Ascending aorta (tissue), 2 donors: ENCODE data around the gene AQP12B. TPM values are rescaled to one million over a fixed set of nuclear protein-coding genes. Genes with fewer than 3 reads are reported as not detected.
"Not testable (repeated sequence)": the region's sequence is repeated elsewhere in the genome, so short reads cannot be mapped to it uniquely, and the experiment has no call there.

ENCODE experiments used
- DNase-seq, 2 donors: peaks; one replicate each; pipeline ENCODE4 v3.0.0-alpha.2; 2019; ENCODE audit warnings: low spot score in 2 of 2
- H3K27ac ChIP-seq, 2 donors: fragments of 200-600 bp; sonication (generic); one replicate each; pipeline ENCODE4 v1.5.1; 2016 to 2017; ENCODE audit warnings: mild to moderate bottlenecking in 1 of 2
- H3K27me3 ChIP-seq: fragments of 200-600 bp; sonication (generic); one replicate; pipeline ENCODE4 v1.5.1; 2017
- H3K36me3 ChIP-seq, 2 donors: fragments of 200-600 bp; sonication (generic); one replicate each; pipeline ENCODE4 v1.5.1; 2016
- H3K4me1 ChIP-seq, 2 donors: fragments of 200-600 bp; sonication (generic); one replicate each; pipeline ENCODE4 v1.5.1; 2016 to 2017; ENCODE audit warnings: mild to moderate bottlenecking in 1 of 2
- H3K4me3 ChIP-seq, 2 donors: fragments of 200-600 bp; sonication (generic); one replicate each; pipeline ENCODE4 v1.5.1; 2016 to 2017; ENCODE audit warnings: mild to moderate bottlenecking in 1 of 2
- H3K9me3 ChIP-seq, 2 donors: fragments of 200-600 bp; sonication (generic); one replicate each; pipeline ENCODE4 v1.5.1; 2016
- intact Hi-C: fragments of 100-400 bp; cut with DNase I; formaldehyde crosslinking; loops from one replicate; pipeline ENCODE4 v1.15.1; 2023
- total RNA-seq: library from RNA; depleted of rRNA; stranded (reverse); fragments of >200 nt; gene quantifications from one replicate; pipeline ENCODE4 v1.1.0, GENCODE V29; 2016
- TF ChIP-seq, protein P1 (sequence below), 3 experiments: fragments of 200-600 bp in 2 of 3; fragments of 450-650 bp in 1 of 3; sonication (generic) in 2 of 3; IDR thresholded peaks; one replicate each; pipeline ENCODE4 v1.5.1; 2016 to 2019; ENCODE audit warnings: antibody characterized with exemption in 3 of 3, mild to moderate bottlenecking in 1 of 3, moderate library complexity in 1 of 3

AQP12B gene
- total RNA-seq, 1 donor from 2014 or later, result not detected

DNA sequence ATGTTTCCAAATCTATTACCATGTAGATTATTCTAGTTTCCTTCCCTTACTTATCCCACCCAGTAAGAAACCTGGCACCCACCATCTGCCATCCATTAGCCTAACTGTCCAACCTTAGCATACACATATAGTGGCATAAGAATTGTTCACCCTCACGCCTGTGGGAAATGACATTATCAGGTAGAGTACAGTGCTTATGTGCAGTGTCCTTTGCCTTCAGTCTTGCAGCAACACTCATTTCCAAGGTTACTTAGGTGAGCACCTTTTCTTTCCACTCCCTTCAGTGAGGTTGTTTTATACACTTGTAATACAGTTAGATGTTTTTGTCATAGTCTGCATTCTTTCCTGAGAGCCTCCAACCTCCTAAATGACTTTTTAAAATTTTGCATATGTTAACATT, 18.1 kb downstream of the AQP12B start:
- intact Hi-C loops, result no loop called here
- TF ChIP-seq, protein P1, sequence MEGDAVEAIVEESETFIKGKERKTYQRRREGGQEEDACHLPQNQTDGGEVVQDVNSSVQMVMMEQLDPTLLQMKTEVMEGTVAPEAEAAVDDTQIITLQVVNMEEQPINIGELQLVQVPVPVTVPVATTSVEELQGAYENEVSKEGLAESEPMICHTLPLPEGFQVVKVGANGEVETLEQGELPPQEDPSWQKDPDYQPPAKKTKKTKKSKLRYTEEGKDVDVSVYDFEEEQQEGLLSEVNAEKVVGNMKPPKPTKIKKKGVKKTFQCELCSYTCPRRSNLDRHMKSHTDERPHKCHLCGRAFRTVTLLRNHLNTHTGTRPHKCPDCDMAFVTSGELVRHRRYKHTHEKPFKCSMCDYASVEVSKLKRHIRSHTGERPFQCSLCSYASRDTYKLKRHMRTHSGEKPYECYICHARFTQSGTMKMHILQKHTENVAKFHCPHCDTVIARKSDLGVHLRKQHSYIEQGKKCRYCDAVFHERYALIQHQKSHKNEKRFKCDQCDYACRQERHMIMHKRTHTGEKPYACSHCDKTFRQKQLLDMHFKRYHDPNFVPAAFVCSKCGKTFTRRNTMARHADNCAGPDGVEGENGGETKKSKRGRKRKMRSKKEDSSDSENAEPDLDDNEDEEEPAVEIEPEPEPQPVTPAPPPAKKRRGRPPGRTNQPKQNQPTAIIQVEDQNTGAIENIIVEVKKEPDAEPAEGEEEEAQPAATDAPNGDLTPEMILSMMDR (IDR thresholded peaks at IDR 0.05), result no peak
- no peak for DNase-seq
- H3K27ac ChIP-seq, result no peak overlapping the region
- H3K36me3 ChIP-seq, result no peaks in the 10 kb centered on the region
- H3K4me3 ChIP-seq, result no peak overlapping the region
- no peaks in the 10 kb centered on the region for H3K4me1 ChIP-seq
- no peaks in the 10 kb centered on the region for H3K27me3 ChIP-seq
- peaks cover 0 to 5% of the 10 kb centered on the region in 2 donors for H3K9me3 ChIP-seq

DNA sequence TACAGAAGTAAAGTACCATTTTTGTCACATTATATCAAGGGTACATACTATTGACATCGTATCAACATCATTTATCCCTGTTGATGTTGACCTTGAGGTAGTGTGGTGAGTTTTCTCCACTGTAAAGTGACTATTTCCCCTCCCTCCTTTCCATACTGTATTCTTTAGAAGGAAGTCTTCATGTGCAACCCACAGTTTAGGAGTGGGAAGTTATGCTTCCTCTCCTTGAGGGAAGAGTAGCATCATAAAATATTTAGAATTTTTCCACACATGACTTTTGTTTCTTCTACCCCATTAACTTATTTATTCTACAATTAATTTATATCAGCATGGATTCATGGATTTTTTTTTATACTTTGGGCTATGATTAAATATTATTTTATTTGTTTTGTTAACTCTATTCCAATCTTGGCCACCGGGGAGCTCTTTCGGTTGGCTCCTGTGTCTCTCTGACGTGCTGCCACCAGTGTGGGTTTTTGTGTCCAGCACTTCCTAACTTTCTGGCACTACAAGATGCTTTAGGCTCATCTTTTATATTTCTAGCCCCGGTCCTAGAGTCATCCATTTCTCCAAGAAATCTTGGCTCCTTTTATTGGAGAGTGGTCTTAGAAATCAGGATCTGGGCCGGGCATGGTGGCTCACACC, 19.0 kb downstream of the AQP12B start:
- DNase-seq, result no peak
- TF ChIP-seq, protein P1 (IDR thresholded peaks at IDR 0.05), result no peak
- intact Hi-C loops, result no loop called here

DNA sequence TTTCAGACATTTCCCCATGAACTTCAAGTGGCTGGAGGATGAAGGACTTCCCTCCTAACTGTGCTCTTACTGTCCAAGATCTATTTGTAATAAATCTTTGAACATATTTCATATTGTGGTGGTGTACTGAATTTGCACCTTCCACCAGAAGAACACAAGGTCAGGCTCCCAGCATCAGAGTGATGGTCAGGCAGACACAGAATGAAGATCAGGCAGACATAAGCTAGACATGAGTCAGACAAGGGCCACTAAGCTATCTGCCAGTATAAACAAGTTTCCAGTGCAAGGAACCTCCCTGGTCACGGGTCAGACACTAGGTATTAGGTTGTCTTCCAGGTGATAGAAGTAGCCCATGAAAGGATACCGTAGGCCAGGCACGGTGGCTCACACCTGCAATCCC, 20.0 kb downstream of the AQP12B start:
- H3K27ac ChIP-seq, result no peak overlapping the region
- H3K4me1 ChIP-seq, result no peaks in the 10 kb centered on the region
- H3K4me3 ChIP-seq, result no peak overlapping the region
- intact Hi-C loops, result no loop called here
- no peaks in the 10 kb centered on the region for H3K36me3 ChIP-seq
- no peak for DNase-seq
- no peaks in the 10 kb centered on the region for H3K27me3 ChIP-seq
- H3K9me3 ChIP-seq, result peaks cover 0 to 5% of the 10 kb centered on the region in 2 donors
- TF ChIP-seq, protein P1 (IDR thresholded peaks at IDR 0.05), result no peak

More for the DNA sequence above, 19.0 kb downstream of the AQP12B start:
- Histone ChIP-seq H3K9me3 (peaks cover 0 to 5% of the 10 kb centered on the region in 2 donors), H3K4me1 (no peaks in the 10 kb centered on the region), H3K27me3 (no peaks in the 10 kb centered on the region), H3K4me3 (no peak overlapping the region), H3K27ac (no peak overlapping the region), H3K36me3 (no peaks in the 10 kb centered on the region)

DNA sequence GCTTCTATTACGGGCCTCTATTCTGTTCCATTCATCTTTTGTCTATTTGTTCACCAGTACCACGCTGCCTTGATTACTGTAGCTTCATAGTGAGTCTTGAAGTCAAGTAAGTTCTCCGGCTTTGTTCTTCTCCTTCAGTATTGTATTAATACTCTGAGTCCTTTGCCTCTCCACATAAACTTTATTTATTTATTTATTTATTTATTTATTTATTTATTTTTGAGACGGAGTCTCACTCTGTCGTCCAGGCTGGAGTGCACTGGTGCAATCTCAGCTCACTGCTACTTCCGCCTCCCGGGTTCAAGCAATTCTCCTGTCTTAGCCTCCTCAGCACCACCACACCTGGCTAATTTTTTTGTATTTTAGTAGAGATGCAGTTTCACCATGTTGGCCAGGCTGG, 22.8 kb downstream of the AQP12B start:
- H3K9me3 ChIP-seq, H3K4me1 ChIP-seq, intact Hi-C loops, H3K36me3 ChIP-seq, H3K27me3 ChIP-seq, H3K27ac ChIP-seq, DNase-seq, H3K4me3 ChIP-seq: not testable (repeated sequence)

DNA sequence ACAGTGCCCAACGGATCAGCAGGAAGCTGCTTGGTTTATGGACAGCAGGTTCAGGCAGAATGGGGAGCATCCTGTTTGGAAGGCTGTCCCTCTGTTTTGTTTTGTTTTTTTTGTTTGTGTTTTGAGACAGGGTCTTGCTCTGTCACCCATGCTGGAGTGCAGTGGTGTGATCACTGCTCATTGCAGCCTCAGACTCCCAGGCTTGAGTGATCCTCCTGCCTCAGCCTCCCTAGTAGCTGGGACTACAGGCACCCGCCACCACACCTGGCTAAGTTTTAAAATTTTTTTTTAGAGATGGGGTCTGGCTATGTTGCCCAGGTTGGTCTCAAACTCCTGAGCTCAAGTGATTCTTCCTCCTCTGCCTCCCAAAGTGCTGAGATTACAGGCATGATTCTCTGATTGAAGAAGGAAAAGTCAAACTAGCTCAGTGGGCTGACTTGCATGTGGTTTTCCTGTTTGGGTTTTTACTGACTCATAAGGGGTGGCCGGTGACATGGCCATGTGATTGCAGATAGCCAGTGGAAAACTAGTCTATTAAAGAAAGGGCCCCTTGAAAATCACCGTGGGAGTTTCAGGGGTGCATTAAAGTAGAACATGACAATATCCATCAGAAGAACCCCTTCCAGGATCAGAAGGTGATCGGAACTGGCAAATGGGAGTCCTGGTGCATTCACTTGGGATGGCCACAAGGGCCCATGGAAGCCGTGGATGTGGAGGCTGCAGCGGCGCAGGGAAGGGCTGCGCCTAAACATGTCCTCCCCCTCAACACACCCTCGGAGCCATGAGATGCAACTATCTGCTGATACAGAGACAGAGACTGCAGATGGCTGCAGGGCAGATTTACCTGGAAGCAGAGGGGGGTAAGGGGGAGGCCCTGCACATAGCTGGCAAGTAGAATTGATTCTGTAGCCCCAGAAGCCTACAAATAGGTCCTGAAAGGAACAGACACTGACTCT, 26.5 kb downstream of the AQP12B start:
- TF ChIP-seq, protein P1 (IDR thresholded peaks at IDR 0.05), result no peak
- no peaks in the 10 kb centered on the region for H3K36me3 ChIP-seq
- H3K9me3 ChIP-seq, result no peaks in the 10 kb centered on the region
- no peak overlapping the region for H3K4me3 ChIP-seq
- no peaks in the 10 kb centered on the region for H3K27me3 ChIP-seq
- H3K4me1 ChIP-seq, result no peaks in the 10 kb centered on the region
- no peak overlapping the region for H3K27ac ChIP-seq
- DNase-seq, result peak in 1 of 2 donors; percentile 62
- intact Hi-C loops, result no loop called here

DNA sequence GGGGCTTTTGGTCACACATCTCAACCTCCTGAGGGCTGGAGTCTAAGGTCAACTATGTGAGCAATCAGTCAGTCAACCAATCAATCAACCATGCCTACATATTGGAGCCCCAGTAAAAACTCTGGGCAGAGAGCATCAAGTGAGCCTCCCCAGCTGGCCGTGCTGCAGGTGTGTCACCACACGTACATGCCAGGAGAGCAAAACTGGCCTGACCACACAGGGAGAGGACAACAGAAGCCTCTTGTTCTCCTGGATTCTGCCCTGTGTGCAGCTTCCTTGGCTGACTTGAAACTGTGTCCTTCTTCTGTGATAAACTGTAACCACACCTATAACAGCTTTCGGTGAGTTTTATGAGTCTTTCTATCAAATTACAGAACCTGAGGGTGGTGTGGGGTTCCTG, 31.5 kb downstream of the AQP12B start:
- Histone ChIP-seq H3K27me3 (no peaks in the 10 kb centered on the region), H3K4me3 (no peak overlapping the region), H3K27ac (no peak overlapping the region), H3K9me3 (no peaks in the 10 kb centered on the region), H3K36me3 (no peaks in the 10 kb centered on the region), H3K4me1 (no peaks in the 10 kb centered on the region)
- TF ChIP-seq, protein P1 (IDR thresholded peaks at IDR 0.05), result no peak
- no peak for DNase-seq
- intact Hi-C loops, result no loop called here
